ENCODE measurements around the gene GOLGB1. TPM values are rescaled to one million over a fixed set of nuclear protein-coding genes. Genes with fewer than 3 reads are reported as not detected.
"Not testable (repeated sequence)": the region's sequence is repeated elsewhere in the genome, so short reads cannot be mapped to it uniquely, and the experiment has no call there.

Gene GOLGB1
- total RNA-seq, 2 experiments from 2014 or later = 36.4 to 41.3 TPM

GRCh38 chr3:121758727-121759450 is 9.3 kb upstream of the GOLGB1 start:
- POLR2A ChIA-PET = no interaction called here
- H3K4me3 Mint-ChIP-seq = no peak overlapping the region
- peaks cover 30% of the 10 kb centered on the region for H3K27me3 Mint-ChIP-seq
- no peaks in the 10 kb centered on the region for H3K4me1 Mint-ChIP-seq
- ATAC-seq (ENCODE audit: low read depth) (no peak), DNase-seq (no peak)
- no peak overlapping the region for H3K27ac Mint-ChIP-seq
- no peaks in the 10 kb centered on the region for H3K36me3 Mint-ChIP-seq
- H3K9me3 Mint-ChIP-seq = no peaks in the 10 kb centered on the region

GRCh38 chr3:121757812-121758545 is 8.4 kb upstream of the GOLGB1 start:
- DNase-seq = no peak
- ATAC-seq (ENCODE audit: low read depth) = no peak
- Mint-ChIP-seq H3K36me3 (no peaks in the 10 kb centered on the region), H3K4me1 (no peaks in the 10 kb centered on the region), H3K27ac (no peak overlapping the region), H3K4me3 (no peak overlapping the region), H3K9me3 (no peaks in the 10 kb centered on the region), H3K27me3 (peaks cover 32% of the 10 kb centered on the region)
- POLR2A ChIA-PET = no interaction called here

- POLR2A ChIA-PET = no interaction called here
These were observed 7.7 kb upstream of the GOLGB1 start for GRCh38 chr3:121757087-121757811.

GRCh38 chr3:121752772-121753171 is 3.2 kb upstream of the GOLGB1 start:
- H3K27me3 Mint-ChIP-seq = peaks cover 32% of the 10 kb centered on the region
- no peak for DNase-seq
- POLR2A ChIA-PET = interaction anchor here (0.7 kb wide), 1 partner anchor 20 kb away, joined by 3 read pairs; no protein-coding TSS in a partner anchor
- H3K4me3 Mint-ChIP-seq = no peak overlapping the region
- no peaks in the 10 kb centered on the region for H3K36me3 Mint-ChIP-seq
- no peak for ATAC-seq (ENCODE audit: low read depth)
- no peaks in the 10 kb centered on the region for H3K9me3 Mint-ChIP-seq
- no peak overlapping the region for H3K27ac Mint-ChIP-seq
- H3K4me1 Mint-ChIP-seq = peaks cover 5% of the 10 kb centered on the region

More at GRCh38 chr3:121757087-121757811, 7.7 kb upstream of the GOLGB1 start:
- H3K4me3 Mint-ChIP-seq = no peak overlapping the region
- ATAC-seq (ENCODE audit: low read depth) (no peak), DNase-seq (no peak)
- H3K36me3 Mint-ChIP-seq = no peaks in the 10 kb centered on the region
- H3K27me3 Mint-ChIP-seq = peaks cover 32% of the 10 kb centered on the region
- H3K27ac Mint-ChIP-seq = no peak overlapping the region
- H3K9me3 Mint-ChIP-seq = no peaks in the 10 kb centered on the region
- H3K4me1 Mint-ChIP-seq = no peaks in the 10 kb centered on the region

- ATAC-seq (ENCODE audit: low read depth) (no peak), DNase-seq (no peak)
- no peak overlapping the region for H3K4me3 Mint-ChIP-seq
- no peaks in the 10 kb centered on the region for H3K36me3 Mint-ChIP-seq
- no peak overlapping the region for H3K27ac Mint-ChIP-seq
- H3K9me3 Mint-ChIP-seq = no peaks in the 10 kb centered on the region
- POLR2A ChIA-PET = no interaction called here
- H3K27me3 Mint-ChIP-seq = peaks cover 32% of the 10 kb centered on the region
- peaks cover 5% of the 10 kb centered on the region for H3K4me1 Mint-ChIP-seq
These were observed 2.7 kb upstream of the GOLGB1 start for GRCh38 chr3:121752261-121752660.

GRCh38 chr3:121750087-121750415 is 510 bp upstream of the GOLGB1 start:
- DNase-seq (no peak), ATAC-seq (ENCODE audit: low read depth) (no peak)
- Mint-ChIP-seq H3K27me3 (peaks cover 20% of the 10 kb centered on the region), H3K4me3 (no peak overlapping the region), H3K27ac (no peak overlapping the region), H3K4me1 (peaks cover 5% of the 10 kb centered on the region), H3K9me3 (no peaks in the 10 kb centered on the region), H3K36me3 (no peaks in the 10 kb centered on the region)
- POLR2A ChIA-PET = interaction anchor here (1.0 to 2.3 kb wide), 6 partner anchors 58 to 634 kb away, joined by 4 to 23 read pairs (median 6); partner anchors contain the start of genes EAF2, FAM162A, HCLS1 and IQCB1

GRCh38 chr3:121748680-121749275 is 763 bp downstream of the GOLGB1 start:
- DNase-seq (no peak), ATAC-seq (ENCODE audit: low read depth) (peak; percentile 6)
- Mint-ChIP-seq H3K27me3 (peaks cover 15% of the 10 kb centered on the region), H3K27ac (no peak overlapping the region), H3K36me3 (no peaks in the 10 kb centered on the region), H3K4me1 (peaks cover 5% of the 10 kb centered on the region), H3K9me3 (no peaks in the 10 kb centered on the region), H3K4me3 (no peak overlapping the region)
- POLR2A ChIA-PET = interaction anchor here (0.7 to 2.3 kb wide), 8 partner anchors 13 to 203 kb away, joined by 3 to 23 read pairs (median 7); partner anchors contain the start of genes EAF2, HCLS1, IQCB1 and POLQ

GRCh38 chr3:121747976-121748375 is 1.6 kb downstream of the GOLGB1 start:
- Mint-ChIP-seq H3K9me3 (no peaks in the 10 kb centered on the region), H3K27ac (no peak overlapping the region), H3K4me3 (no peak overlapping the region), H3K4me1 (peaks cover 5% of the 10 kb centered on the region), H3K27me3 (peaks cover 11% of the 10 kb centered on the region), H3K36me3 (peaks cover 4% of the 10 kb centered on the region)
- POLR2A ChIA-PET = interaction anchor here (1.2 to 2.3 kb wide), 6 partner anchors 12 to 202 kb away, joined by 3 to 23 read pairs (median 7); partner anchors contain the start of genes EAF2, HCLS1, IQCB1 and POLQ
- ATAC-seq (ENCODE audit: low read depth) = no peak
- no peak for DNase-seq

- H3K9me3 Mint-ChIP-seq; H3K27ac Mint-ChIP-seq; DNase-seq; H3K27me3 Mint-ChIP-seq; ATAC-seq (ENCODE audit: low read depth); H3K4me3 Mint-ChIP-seq; POLR2A ChIA-PET: not testable (repeated sequence)
- Mint-ChIP-seq H3K36me3 (peaks cover 28% of the 10 kb centered on the region), H3K4me1 (peaks cover 12% of the 10 kb centered on the region)
These were observed 6.4 kb downstream of the GOLGB1 start for GRCh38 chr3:121743106-121743505.

GRCh38 chr3:121740896-121741295 is 8.6 kb downstream of the GOLGB1 start:
- ATAC-seq (ENCODE audit: low read depth) = no peak
- peaks cover 38% of the 10 kb centered on the region for H3K36me3 Mint-ChIP-seq
- H3K4me1 Mint-ChIP-seq = peaks cover 13% of the 10 kb centered on the region
- no peak overlapping the region for H3K27ac Mint-ChIP-seq
- H3K27me3 Mint-ChIP-seq = no peaks in the 10 kb centered on the region
- POLR2A ChIA-PET = no interaction called here
- peaks cover 2% of the 10 kb centered on the region for H3K9me3 Mint-ChIP-seq
- no peak for DNase-seq
- H3K4me3 Mint-ChIP-seq = no peak overlapping the region

GRCh38 chr3:121739902-121740301 is 9.6 kb downstream of the GOLGB1 start:
- peak; percentile 58 for ATAC-seq (ENCODE audit: low read depth)
- Mint-ChIP-seq H3K36me3 (peaks cover 39% of the 10 kb centered on the region), H3K27me3 (no peaks in the 10 kb centered on the region), H3K27ac (no peak overlapping the region), H3K4me3 (no peak overlapping the region), H3K4me1 (peaks cover 19% of the 10 kb centered on the region), H3K9me3 (peaks cover 2% of the 10 kb centered on the region)
- POLR2A ChIA-PET = no interaction called here
- no peak for DNase-seq

GRCh38 chr3:121737644-121738043 is 11.9 kb downstream of the GOLGB1 start:
- Mint-ChIP-seq H3K27me3 (no peaks in the 10 kb centered on the region), H3K9me3 (peaks cover 2% of the 10 kb centered on the region), H3K27ac (no peak overlapping the region), H3K36me3 (peaks cover 37% of the 10 kb centered on the region), H3K4me1 (peaks cover 23% of the 10 kb centered on the region), H3K4me3 (no peak overlapping the region)
- no peak for ATAC-seq (ENCODE audit: low read depth)
- POLR2A ChIA-PET = no interaction called here
- no peak for DNase-seq

GRCh38 chr3:121736112-121736511 is 13.4 kb downstream of the GOLGB1 start:
- no peak overlapping the region for H3K4me3 Mint-ChIP-seq
- no peak for DNase-seq
- H3K4me1 Mint-ChIP-seq = peaks cover 24% of the 10 kb centered on the region
- no peaks in the 10 kb centered on the region for H3K27me3 Mint-ChIP-seq
- no peak for ATAC-seq (ENCODE audit: low read depth)
- H3K9me3 Mint-ChIP-seq = no peaks in the 10 kb centered on the region
- peaks cover 27% of the 10 kb centered on the region for H3K36me3 Mint-ChIP-seq
- H3K27ac Mint-ChIP-seq = no peak overlapping the region
- POLR2A ChIA-PET = interaction anchor here (1.6 kb wide), 1 partner anchor 12 kb away, joined by 6 read pairs; no protein-coding TSS in a partner anchor
